ENCODE data around the gene CCDC107. TPM values are rescaled to one million over a fixed set of nuclear protein-coding genes. Genes with fewer than 3 reads are reported as not detected.

CCDC107 gene
- total RNA-seq, 1 experiment from 2014 or later, result 34.9 TPM

DNA sequence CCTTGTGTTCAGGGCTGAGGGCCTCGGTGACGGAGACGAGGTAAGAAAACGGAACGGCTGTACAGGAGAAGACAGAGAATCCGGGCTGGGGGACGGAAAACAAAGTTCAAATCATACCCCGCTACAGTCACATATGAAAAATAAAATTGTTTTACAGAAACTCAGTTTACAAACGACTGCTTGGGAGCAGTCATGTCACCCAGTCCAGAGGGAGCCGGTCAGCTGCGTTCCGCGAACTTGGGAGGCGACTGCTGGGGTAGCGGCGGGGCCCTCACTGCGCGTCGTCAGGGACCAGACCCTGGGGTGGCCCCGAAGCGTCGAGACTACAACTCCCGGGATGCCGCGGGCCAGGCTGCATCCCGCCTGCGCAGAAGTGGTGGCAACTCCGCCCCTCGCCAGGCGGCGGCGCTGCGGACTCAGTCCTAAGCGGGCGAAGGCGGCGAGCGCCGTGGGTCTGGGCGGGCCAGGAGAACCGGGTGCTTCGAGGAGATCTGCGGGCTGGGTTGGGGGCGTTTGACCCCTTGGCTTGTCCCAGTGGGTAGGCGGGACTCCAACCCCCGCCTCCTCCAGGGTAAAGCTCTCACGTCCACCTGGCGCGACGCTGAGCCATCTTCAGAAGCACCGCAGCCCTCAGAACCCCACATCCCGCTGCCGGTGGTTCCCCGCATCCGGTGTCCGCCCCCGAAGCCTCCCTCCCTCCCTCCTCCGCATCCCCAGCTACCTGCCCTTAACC is 11.4 kb upstream of the CCDC107 start:
- TF ChIP-seq EZH2phosphoT487 (IDR thresholded peaks at IDR 0.05; ENCODE audit: borderline replicate concordance, low read length), result no peak
- TF ChIP-seq, protein P1, sequence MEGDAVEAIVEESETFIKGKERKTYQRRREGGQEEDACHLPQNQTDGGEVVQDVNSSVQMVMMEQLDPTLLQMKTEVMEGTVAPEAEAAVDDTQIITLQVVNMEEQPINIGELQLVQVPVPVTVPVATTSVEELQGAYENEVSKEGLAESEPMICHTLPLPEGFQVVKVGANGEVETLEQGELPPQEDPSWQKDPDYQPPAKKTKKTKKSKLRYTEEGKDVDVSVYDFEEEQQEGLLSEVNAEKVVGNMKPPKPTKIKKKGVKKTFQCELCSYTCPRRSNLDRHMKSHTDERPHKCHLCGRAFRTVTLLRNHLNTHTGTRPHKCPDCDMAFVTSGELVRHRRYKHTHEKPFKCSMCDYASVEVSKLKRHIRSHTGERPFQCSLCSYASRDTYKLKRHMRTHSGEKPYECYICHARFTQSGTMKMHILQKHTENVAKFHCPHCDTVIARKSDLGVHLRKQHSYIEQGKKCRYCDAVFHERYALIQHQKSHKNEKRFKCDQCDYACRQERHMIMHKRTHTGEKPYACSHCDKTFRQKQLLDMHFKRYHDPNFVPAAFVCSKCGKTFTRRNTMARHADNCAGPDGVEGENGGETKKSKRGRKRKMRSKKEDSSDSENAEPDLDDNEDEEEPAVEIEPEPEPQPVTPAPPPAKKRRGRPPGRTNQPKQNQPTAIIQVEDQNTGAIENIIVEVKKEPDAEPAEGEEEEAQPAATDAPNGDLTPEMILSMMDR (conservative IDR thresholded peaks at IDR 0.05; ENCODE audit: low read depth, low read length), result peak; percentile 70
- TF ChIP-seq EZH2 (IDR thresholded peaks at IDR 0.05; ENCODE audit: low read length, unreplicated experiment), result no peak
- H3K9ac ChIP-seq (ENCODE audit: low read length), result peak overlapping the region; percentile 66
- CTCF ChIA-PET, result interaction anchor here (1.0 kb wide), 1 partner anchor 14 kb away, joined by 5 read pairs; no protein-coding TSS in a partner anchor
- POLR2A ChIA-PET (ENCODE audit: unreplicated experiment), result no interaction called here
- ATAC-seq, result peak; percentile 97
- H4K20me1 ChIP-seq (ENCODE audit: low read length), result no peaks in the 10 kb centered on the region
- H2AFZ ChIP-seq (ENCODE audit: low read length), result peak overlapping the region; percentile 97
- BruUV-seq (replicated peaks), result no TSS peak
- H3K27me3 ChIP-seq (ENCODE audit: low read length), result no peaks in the 10 kb centered on the region
- peak overlapping the region; percentile 90 for H3K4me2 ChIP-seq (ENCODE audit: low read length)
- no peaks in the 10 kb centered on the region for H3F3A ChIP-seq (ENCODE audit: low read length, unreplicated experiment)
- H3K9me3 ChIP-seq (ENCODE audit: low read length), result no peaks in the 10 kb centered on the region
- peak; percentile 87 for DNase-seq
- intact Hi-C loops (cut with micrococcal nuclease), result loop anchor here (1.0 kb wide), 1 partner anchor 42 kb away; no protein-coding TSS in a partner anchor
- no peaks in the 10 kb centered on the region for H3K9me2 ChIP-seq (replicated peaks; ENCODE audit: low read length)
- H3K27ac ChIP-seq (ENCODE audit: low read length), result no peak overlapping the region
- peak overlapping the region; percentile 90 for H3K4me3 ChIP-seq (ENCODE audit: low read length)
- H3K36me3 ChIP-seq (ENCODE audit: low read depth, low read length), result no peaks in the 10 kb centered on the region
- H3K79me2 ChIP-seq (ENCODE audit: low read length), result no peaks in the 10 kb centered on the region
- peaks cover 5% of the 10 kb centered on the region for H3K4me1 ChIP-seq (ENCODE audit: insufficient read depth, low read length)

DNA sequence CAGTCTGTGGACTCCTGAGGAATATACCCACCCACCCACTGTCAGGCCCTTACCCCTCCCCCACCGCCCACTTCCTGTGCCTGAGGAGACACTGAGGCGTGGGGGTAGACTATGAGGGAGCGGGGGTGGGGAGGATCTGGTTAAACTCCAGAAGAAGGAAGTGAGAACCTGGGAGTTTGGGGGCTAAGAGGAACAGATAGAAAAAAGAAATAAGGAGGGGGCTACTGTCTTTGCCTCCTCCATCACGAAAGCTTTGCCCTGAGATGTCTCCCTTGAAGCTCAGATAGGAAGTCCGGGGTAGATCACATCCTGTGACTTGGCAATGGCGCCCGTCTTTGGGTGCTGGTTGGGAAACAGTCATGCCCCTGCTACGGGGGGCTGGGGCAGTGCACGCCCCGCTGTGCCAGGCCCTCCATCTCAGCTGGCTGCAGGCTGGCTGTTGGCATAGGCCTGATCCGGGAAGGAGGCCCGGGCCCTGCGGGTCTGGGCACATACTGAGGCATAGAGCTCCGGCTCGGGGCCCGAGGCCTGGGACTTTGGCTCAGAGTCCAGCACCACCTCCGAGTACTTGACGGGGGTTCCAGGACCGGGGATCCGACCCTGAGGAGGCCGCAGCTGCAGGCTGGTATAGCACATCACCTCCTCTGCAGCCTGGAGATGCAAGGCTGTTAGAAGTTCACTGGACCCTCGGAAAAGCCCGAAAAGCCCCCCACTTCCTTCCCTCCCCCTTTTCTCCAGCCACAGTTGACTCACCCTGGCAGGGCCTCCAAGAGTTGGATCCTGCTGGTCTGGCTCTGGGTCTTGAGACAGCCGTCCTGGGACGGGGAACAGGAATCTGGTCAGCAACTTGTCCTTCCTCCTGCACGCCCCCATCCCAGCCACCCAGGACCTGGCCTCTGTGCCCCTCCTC is 8.4 kb upstream of the CCDC107 start:
- Histone ChIP-seq H3K9ac (ENCODE audit: low read length) (no peak overlapping the region), H3K36me3 (ENCODE audit: low read depth, low read length) (no peaks in the 10 kb centered on the region), H2AFZ (ENCODE audit: low read length) (no peak overlapping the region), H3K4me1 (ENCODE audit: insufficient read depth, low read length) (peaks cover 18% of the 10 kb centered on the region), H3K27me3 (ENCODE audit: low read length) (no peaks in the 10 kb centered on the region), H3K4me2 (ENCODE audit: low read length) (no peak overlapping the region), H4K20me1 (ENCODE audit: low read length) (no peaks in the 10 kb centered on the region), H3K4me3 (ENCODE audit: low read length) (no peak overlapping the region), H3K27ac (ENCODE audit: low read length) (no peak overlapping the region), H3K9me2 (replicated peaks; ENCODE audit: low read length) (no peaks in the 10 kb centered on the region), H3K79me2 (ENCODE audit: low read length) (no peaks in the 10 kb centered on the region), H3F3A (ENCODE audit: low read length, unreplicated experiment) (no peaks in the 10 kb centered on the region), H3K9me3 (ENCODE audit: low read length) (no peaks in the 10 kb centered on the region)
- BruUV-seq (replicated peaks), result no TSS peak
- DNase-seq, result no peak
- intact Hi-C loops (cut with micrococcal nuclease), result loop anchor here (10.0 kb wide), 1 partner anchor 145 kb away; the partner anchor contains the start of gene NPR2
- POLR2A ChIA-PET (ENCODE audit: unreplicated experiment), result no interaction called here
- CTCF ChIA-PET, result no interaction called here
- no peak for TF ChIP-seq EZH2phosphoT487 (IDR thresholded peaks at IDR 0.05; ENCODE audit: borderline replicate concordance, low read length)
- TF ChIP-seq EZH2 (IDR thresholded peaks at IDR 0.05; ENCODE audit: low read length, unreplicated experiment), result no peak
- TF ChIP-seq, protein P1 (conservative IDR thresholded peaks at IDR 0.05; ENCODE audit: low read depth, low read length), result no peak
- no peak for ATAC-seq

Data from PC-3 (cell line).